ENCODE results near the gene TULP3. TPM values are rescaled to one million over a fixed set of nuclear protein-coding genes. Genes with fewer than 3 reads are reported as not detected.

TULP3 gene
- total and polyA plus RNA-seq, 2 donors (not counting 3 experiments of a cell fraction or from before 2014, with no cell fraction given): 30.8 to 31.0 TPM

DNA sequence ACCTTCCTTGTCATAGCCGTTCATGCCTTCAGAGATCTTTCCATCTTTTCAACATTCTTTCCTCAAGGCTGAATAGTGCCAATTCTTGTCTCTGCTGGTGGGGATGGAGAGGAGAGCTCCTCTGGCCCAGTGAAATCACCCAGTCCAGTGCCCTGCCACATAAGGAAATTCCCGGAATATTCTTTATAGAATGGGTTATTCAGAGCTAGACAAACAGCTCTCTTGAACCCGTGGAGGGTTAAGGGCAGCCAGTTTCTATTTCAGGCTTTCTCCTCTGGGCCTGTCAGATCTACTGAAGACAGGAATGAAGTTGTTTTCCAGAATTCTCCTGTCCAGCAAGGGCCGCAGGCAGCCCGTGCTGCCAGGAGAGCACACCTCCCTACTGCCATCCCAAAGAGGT, 47.7 kb upstream of the TULP3 start:
- no peaks in the 10 kb centered on the region for H4K20me1 ChIP-seq (replicated peaks; ENCODE audit: control insufficient read depth, extremely low read depth, insufficient read depth, low read length)
- H3K9me3 ChIP-seq (replicated peaks; ENCODE audit: control insufficient read depth, insufficient read depth, low read length): no peaks in the 10 kb centered on the region
- H3K36me3 ChIP-seq (ENCODE audit: control insufficient read depth in 2 of 2, extremely low read depth in 1 of 2, insufficient read depth in 2 of 2, low read length in 2 of 2): no peaks in the 10 kb centered on the region
- H3K27ac ChIP-seq (ENCODE audit: insufficient read depth, low read depth, low read length): no peak overlapping the region
- no peak overlapping the region for H2AFZ ChIP-seq (ENCODE audit: low read depth, low read length)
- ChIA-PET CTCF (interaction anchor here (1.0 to 1.8 kb wide), 3 partner anchors 11 to 199 kb away, joined by 3 to 16 read pairs (median 4); no protein-coding TSS in a partner anchor), POLR2A (no interaction called here)
- FAIRE-seq (no peak), DNase-seq (ENCODE audit: low read depth, low spot score) (no peak)
- no TSS peak for BruUV-seq (replicated peaks)
- no peaks in the 10 kb centered on the region for H3K9me1 ChIP-seq (replicated peaks; ENCODE audit: control insufficient read depth, extremely low read depth, insufficient read depth, low read length)
- no peaks in the 10 kb centered on the region for H3K27me3 ChIP-seq (ENCODE audit: control insufficient read depth in 2 of 2, insufficient read depth in 2 of 2, low read length in 2 of 2)
- H3K4me2 ChIP-seq (ENCODE audit: insufficient read depth, low read length): no peak overlapping the region
- H3K79me2 ChIP-seq (ENCODE audit: control insufficient read depth, insufficient read depth, low read length): no peaks in the 10 kb centered on the region
- no peak overlapping the region for H3K4me3 ChIP-seq (replicated peaks in 1 of 3; ENCODE audit: insufficient read depth in 1 of 3, low read depth in 1 of 3, low read length in 3 of 3)
- H3K4me1 ChIP-seq (ENCODE audit: control insufficient read depth, extremely low read depth, insufficient read depth, low read length): peaks cover 19% of the 10 kb centered on the region
- no peak overlapping the region for H3K9ac ChIP-seq (replicated peaks; ENCODE audit: extremely low read depth, insufficient read depth, low read length)
- dilution Hi-C loops (cut with MboI; ENCODE audit: extremely low pct_ligation_motif_present, low sequenced_read_pairs): no loop called here
- intact Hi-C loops (cut with micrococcal nuclease): no loop called here
- TF ChIP-seq JUN (IDR thresholded peaks at IDR 0.05; ENCODE audit: borderline replicate concordance, insufficient read depth, insufficient read length, low read depth): no peak
- no peak for TF ChIP-seq POLR2A (IDR thresholded peaks at IDR 0.05; ENCODE audit: low read depth, low read length)
- no peak for TF ChIP-seq MYC (IDR thresholded peaks at IDR 0.05; ENCODE audit: low read depth, low read length)
- TF ChIP-seq, protein P1, sequence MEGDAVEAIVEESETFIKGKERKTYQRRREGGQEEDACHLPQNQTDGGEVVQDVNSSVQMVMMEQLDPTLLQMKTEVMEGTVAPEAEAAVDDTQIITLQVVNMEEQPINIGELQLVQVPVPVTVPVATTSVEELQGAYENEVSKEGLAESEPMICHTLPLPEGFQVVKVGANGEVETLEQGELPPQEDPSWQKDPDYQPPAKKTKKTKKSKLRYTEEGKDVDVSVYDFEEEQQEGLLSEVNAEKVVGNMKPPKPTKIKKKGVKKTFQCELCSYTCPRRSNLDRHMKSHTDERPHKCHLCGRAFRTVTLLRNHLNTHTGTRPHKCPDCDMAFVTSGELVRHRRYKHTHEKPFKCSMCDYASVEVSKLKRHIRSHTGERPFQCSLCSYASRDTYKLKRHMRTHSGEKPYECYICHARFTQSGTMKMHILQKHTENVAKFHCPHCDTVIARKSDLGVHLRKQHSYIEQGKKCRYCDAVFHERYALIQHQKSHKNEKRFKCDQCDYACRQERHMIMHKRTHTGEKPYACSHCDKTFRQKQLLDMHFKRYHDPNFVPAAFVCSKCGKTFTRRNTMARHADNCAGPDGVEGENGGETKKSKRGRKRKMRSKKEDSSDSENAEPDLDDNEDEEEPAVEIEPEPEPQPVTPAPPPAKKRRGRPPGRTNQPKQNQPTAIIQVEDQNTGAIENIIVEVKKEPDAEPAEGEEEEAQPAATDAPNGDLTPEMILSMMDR (IDR thresholded peaks at IDR 0.05; ENCODE audit: extremely low read depth in 1 of 2, insufficient read depth in 1 of 2, low read depth in 1 of 2, low read length in 2 of 2): no peak
- no peak for TF ChIP-seq GATA2 (IDR thresholded peaks at IDR 0.05; ENCODE audit: insufficient read depth, insufficient read length, low read depth, low read length)
- no peak for TF ChIP-seq FOS (IDR thresholded peaks at IDR 0.05; ENCODE audit: borderline replicate concordance, insufficient read depth, low read length)
- TF ChIP-seq, protein P2, sequence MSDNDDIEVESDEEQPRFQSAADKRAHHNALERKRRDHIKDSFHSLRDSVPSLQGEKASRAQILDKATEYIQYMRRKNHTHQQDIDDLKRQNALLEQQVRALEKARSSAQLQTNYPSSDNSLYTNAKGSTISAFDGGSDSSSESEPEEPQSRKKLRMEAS (IDR thresholded peaks at IDR 0.05; ENCODE audit: insufficient read depth, insufficient read length): no peak
- no peak for TF ChIP-seq POLR2AphosphoS5 (IDR thresholded peaks at IDR 0.05; ENCODE audit: insufficient read depth, low read depth, low read length)
- TF ChIP-seq EZH2 (IDR thresholded peaks at IDR 0.05; ENCODE audit: borderline replicate concordance, low read depth, low read length, severe bottlenecking): no peak

Measured in endothelial cell of umbilical vein (primary cell).